HG02885 (cell line): ENCODE results near the gene CALHM3.
"Not testable (repeated sequence)": the region's sequence is repeated elsewhere in the genome, so short reads cannot be mapped to it uniquely, and the experiment has no call there.

ENCODE experiments used
- ATAC-seq: cut with Tn5 transposase; IDR thresholded peaks from one replicate; pipeline ENCODE4 v1.9.1; 2021; ENCODE audit warnings: mild to moderate bottlenecking; ENCODE audit not compliant: unreplicated experiment, poor library complexity

CALHM3 gene

GRCh38 chr10:103479135-103479534 is at the start of gene CALHM3:
Gene CALHM3, minus strand, starts transcription at chr10:103479240. Its CDS starts 208 bp downstream, at chr10:103479032.
- ATAC-seq = no peak

- ATAC-seq = no peak
Observed at GRCh38 chr10:103528549-103528948, 49.5 kb upstream of the CALHM3 start.

- ATAC-seq = not testable (repeated sequence)
Observed at GRCh38 chr10:103527476-103527875, 48.4 kb upstream of the CALHM3 start.

GRCh38 chr10:103525901-103526300 is 46.9 kb upstream of the CALHM3 start:
- no peak for ATAC-seq

- no peak for ATAC-seq
Observed at GRCh38 chr10:103523683-103524082, 44.6 kb upstream of the CALHM3 start.

GRCh38 chr10:103522006-103522405 is 43.0 kb upstream of the CALHM3 start:
- not testable (repeated sequence) for ATAC-seq

GRCh38 chr10:103519798-103520197 is 40.8 kb upstream of the CALHM3 start:
- no peak for ATAC-seq

GRCh38 chr10:103517234-103518085 is 38.4 kb upstream of the CALHM3 start:
- no peak for ATAC-seq

GRCh38 chr10:103514244-103514643 is 35.2 kb upstream of the CALHM3 start:
- ATAC-seq = no peak

GRCh38 chr10:103513380-103514060 is 34.5 kb upstream of the CALHM3 start:
- no peak for ATAC-seq

GRCh38 chr10:103512591-103513379 is 33.7 kb upstream of the CALHM3 start:
- no peak for ATAC-seq

- ATAC-seq = no peak
Observed at GRCh38 chr10:103512166-103512565, 33.1 kb upstream of the CALHM3 start.

- ATAC-seq = no peak
Observed at GRCh38 chr10:103510791-103511752, 32.0 kb upstream of the CALHM3 start.

GRCh38 chr10:103510046-103510685 is 31.1 kb upstream of the CALHM3 start:
- no peak for ATAC-seq

- ATAC-seq = no peak
Observed at GRCh38 chr10:103507235-103508191, 28.5 kb upstream of the CALHM3 start.

- no peak for ATAC-seq
Observed at GRCh38 chr10:103506061-103506460, 27.0 kb upstream of the CALHM3 start.

GRCh38 chr10:103504181-103504783 is 25.2 kb upstream of the CALHM3 start:
- no peak for ATAC-seq

GRCh38 chr10:103503777-103504176 is 24.7 kb upstream of the CALHM3 start:
- ATAC-seq = not testable (repeated sequence)
